Upper lobe of right lung (tissue), 1 donor: Measurements from ENCODE around the gene SURF4. TPM values are rescaled to one million over a fixed set of nuclear protein-coding genes. Genes with fewer than 3 reads are reported as not detected.
A peak's percentile ranks its signal among the peaks of the same experiment; 100 is the strongest.
"Not testable (repeated sequence)": the region's sequence is repeated elsewhere in the genome, so short reads cannot be mapped to it uniquely, and the experiment has no call there.

Source experiments
- ATAC-seq: fragments of 200-7000 bp; cut with Tn5 transposase; one replicate; pipeline ENCODE4 v1.9.1; 2020; ENCODE audit warnings: mild to moderate bottlenecking, moderate library complexity
- DNase-seq: peaks from one replicate; pipeline ENCODE4 v3.0.0-alpha.2; 2020
- H3K27ac ChIP-seq: fragments of 200-600 bp; one replicate; pipeline ENCODE4 v1.8.0; 2022
- H3K27me3 ChIP-seq: fragments of 200-600 bp; one replicate; pipeline ENCODE4 v1.8.0; 2022; ENCODE audit warnings: mild to moderate bottlenecking
- H3K36me3 ChIP-seq: fragments of 200-600 bp; one replicate; pipeline ENCODE4 v1.8.0; 2022
- H3K4me1 ChIP-seq: fragments of 200-600 bp; one replicate; pipeline ENCODE4 v1.8.0; 2022
- H3K4me3 ChIP-seq: fragments of 200-600 bp; one replicate; pipeline ENCODE4 v1.8.0; 2022; ENCODE audit warnings: mild to moderate bottlenecking
- H3K9me3 ChIP-seq: fragments of 200-600 bp; one replicate; pipeline ENCODE4 v1.8.0; 2022
- intact Hi-C: fragments of 100-400 bp; cut with DNase I; formaldehyde crosslinking; loops from one replicate; pipeline ENCODE4 v1.11.0; 2022
- total RNA-seq: library from RNA; stranded (reverse); fragmentation: NEBNext Ultra II Directional; extraction: Animal tissue kit (Norgen Biotek cat#: 25700); gene quantifications from one replicate; pipeline ENCODE4 v1.2.1, GENCODE V29; 2021
- TF ChIP-seq, protein P1 (sequence below): fragments of 200-600 bp; IDR thresholded peaks from one replicate; pipeline ENCODE4 v1.8.0; 2022; ENCODE audit warnings: antibody characterized with exemption
- donor health status: DM: no; HTN: yes; CAD: no; lungs with severe emphysema.

SURF4 gene
- total RNA-seq, 1 donor from 2014 or later: 142 TPM

GRCh38 chr9:133321411-133321935, 54.4 kb downstream of the SURF4 start:
- H3K4me1 ChIP-seq: no peaks in the 10 kb centered on the region
- DNase-seq (peak; percentile 30), ATAC-seq (no peak)
- H3K9me3 ChIP-seq: no peaks in the 10 kb centered on the region
- no peaks in the 10 kb centered on the region for H3K27me3 ChIP-seq
- no peak overlapping the region for H3K4me3 ChIP-seq
- H3K36me3 ChIP-seq: no peaks in the 10 kb centered on the region
- H3K27ac ChIP-seq: no peak overlapping the region
- TF ChIP-seq, protein P1, sequence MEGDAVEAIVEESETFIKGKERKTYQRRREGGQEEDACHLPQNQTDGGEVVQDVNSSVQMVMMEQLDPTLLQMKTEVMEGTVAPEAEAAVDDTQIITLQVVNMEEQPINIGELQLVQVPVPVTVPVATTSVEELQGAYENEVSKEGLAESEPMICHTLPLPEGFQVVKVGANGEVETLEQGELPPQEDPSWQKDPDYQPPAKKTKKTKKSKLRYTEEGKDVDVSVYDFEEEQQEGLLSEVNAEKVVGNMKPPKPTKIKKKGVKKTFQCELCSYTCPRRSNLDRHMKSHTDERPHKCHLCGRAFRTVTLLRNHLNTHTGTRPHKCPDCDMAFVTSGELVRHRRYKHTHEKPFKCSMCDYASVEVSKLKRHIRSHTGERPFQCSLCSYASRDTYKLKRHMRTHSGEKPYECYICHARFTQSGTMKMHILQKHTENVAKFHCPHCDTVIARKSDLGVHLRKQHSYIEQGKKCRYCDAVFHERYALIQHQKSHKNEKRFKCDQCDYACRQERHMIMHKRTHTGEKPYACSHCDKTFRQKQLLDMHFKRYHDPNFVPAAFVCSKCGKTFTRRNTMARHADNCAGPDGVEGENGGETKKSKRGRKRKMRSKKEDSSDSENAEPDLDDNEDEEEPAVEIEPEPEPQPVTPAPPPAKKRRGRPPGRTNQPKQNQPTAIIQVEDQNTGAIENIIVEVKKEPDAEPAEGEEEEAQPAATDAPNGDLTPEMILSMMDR: no peak
- intact Hi-C loops: no loop called here

GRCh38 chr9:133320421-133320881, 55.4 kb downstream of the SURF4 start:
- Histone ChIP-seq H3K27ac (no peak overlapping the region), H3K36me3 (no peaks in the 10 kb centered on the region), H3K4me1 (no peaks in the 10 kb centered on the region), H3K4me3 (no peak overlapping the region), H3K9me3 (no peaks in the 10 kb centered on the region), H3K27me3 (no peaks in the 10 kb centered on the region)
- ATAC-seq: no peak
- DNase-seq: peak; percentile 45
- TF ChIP-seq, protein P1: no peak
- intact Hi-C loops: no loop called here

- H3K4me3 ChIP-seq, ATAC-seq, DNase-seq, intact Hi-C loops, H3K4me1 ChIP-seq, H3K27me3 ChIP-seq, H3K36me3 ChIP-seq, H3K27ac ChIP-seq, H3K9me3 ChIP-seq: not testable (repeated sequence)
Measured at GRCh38 chr9:133317551-133317950, 58.3 kb downstream of the SURF4 start.

GRCh38 chr9:133315997-133316396, 59.9 kb downstream of the SURF4 start:
- H3K9me3 ChIP-seq: no peaks in the 10 kb centered on the region
- intact Hi-C loops: no loop called here
- DNase-seq: no peak
- no peak overlapping the region for H3K27ac ChIP-seq
- H3K36me3 ChIP-seq: no peaks in the 10 kb centered on the region
- H3K4me1 ChIP-seq: no peaks in the 10 kb centered on the region
- ATAC-seq: no peak
- H3K27me3 ChIP-seq: no peaks in the 10 kb centered on the region
- TF ChIP-seq, protein P1: no peak
- H3K4me3 ChIP-seq: no peak overlapping the region

Other genes with a start within 250 kb of the SURF4 start
- 27.4 TPM for gene GBGT1, start 212.1 kb downstream of the SURF4 start, total RNA-seq
- not detected for gene OBP2B, start 166.8 kb downstream of the SURF4 start, total RNA-seq
- gene ABO, start 100.9 kb downstream of the SURF4 start, total RNA-seq: 16.8 TPM
- 15.9 TPM for gene SURF6, start 39.9 kb downstream of the SURF4 start, total RNA-seq
- gene MED22, start 27.9 kb downstream of the SURF4 start, total RNA-seq: 25.8 TPM
- 1,380 TPM for gene RPL7A, start 27.8 kb downstream of the SURF4 start, total RNA-seq
- gene SURF1, start 19.6 kb downstream of the SURF4 start, total RNA-seq: 43.9 TPM
- 12.0 TPM for gene SURF2, start 19.5 kb downstream of the SURF4 start, total RNA-seq
- 1.2 TPM for gene STKLD1, start 306 bp upstream of the SURF4 start, total RNA-seq
- 22.6 TPM for gene REXO4, start 42.0 kb upstream of the SURF4 start, total RNA-seq
- 2.0 TPM for gene ADAMTS13, start 46.3 kb upstream of the SURF4 start, total RNA-seq
- gene CACFD1, start 83.9 kb upstream of the SURF4 start, total RNA-seq: 39.8 TPM
- gene SLC2A6, start 103.0 kb upstream of the SURF4 start, total RNA-seq: 11.4 TPM
- not detected for gene MYMK, start 148.9 kb upstream of the SURF4 start, total RNA-seq
- gene ADAMTSL2, start 158.6 kb upstream of the SURF4 start, total RNA-seq: 17.4 TPM
- not detected for gene FAM163B, start 233.3 kb upstream of the SURF4 start, total RNA-seq